Pulmonary artery endothelial cell (primary cell): ENCODE data around the gene IQSEC2. TPM values are rescaled to one million over a fixed set of nuclear protein-coding genes. Genes with fewer than 3 reads are reported as not detected.

ENCODE experiments used
- DNase-seq: peaks from one replicate; pipeline ENCODE4 v3.0.0-alpha.2; 2011; ENCODE audit warnings: low read depth, low spot score
- total RNA-seq: library from RNA; depleted of rRNA; stranded (reverse); fragments of >200 nt; gene quantifications from 2 replicates; pipeline ENCODE4 v1.2.3, GENCODE V29; 2014

IQSEC2 gene
- total RNA-seq, 1 donor from 2014 or later: 3.6 TPM

- DNase-seq: no peak
Observed at GRCh38 chrX:53305219-53305995, 24.0 kb upstream of the IQSEC2 start.

- no peak for DNase-seq
Observed at GRCh38 chrX:53303195-53303594, 21.8 kb upstream of the IQSEC2 start.

GRCh38 chrX:53300157-53300556 is 18.8 kb upstream of the IQSEC2 start:
- DNase-seq: no peak

- DNase-seq: no peak
Observed at GRCh38 chrX:53294024-53294648, 12.8 kb upstream of the IQSEC2 start.

GRCh38 chrX:53291596-53291995 is 10.2 kb upstream of the IQSEC2 start:
- no peak for DNase-seq

- no peak for DNase-seq
Observed at GRCh38 chrX:53290441-53291041, 9.2 kb upstream of the IQSEC2 start.

GRCh38 chrX:53288189-53288588 is 6.8 kb upstream of the IQSEC2 start:
- no peak for DNase-seq

GRCh38 chrX:53287493-53288138 is 6.2 kb upstream of the IQSEC2 start:
- no peak for DNase-seq

GRCh38 chrX:53286171-53286570 is 4.8 kb upstream of the IQSEC2 start:
- DNase-seq: no peak

GRCh38 chrX:53285591-53285990 is 4.2 kb upstream of the IQSEC2 start:
- DNase-seq: no peak

- no peak for DNase-seq
Observed at GRCh38 chrX:53284684-53285447, 3.5 kb upstream of the IQSEC2 start.

- no peak for DNase-seq
Observed at GRCh38 chrX:53283567-53283966, 2.2 kb upstream of the IQSEC2 start.

GRCh38 chrX:53283099-53283498 is 1.7 kb upstream of the IQSEC2 start:
- DNase-seq: no peak

GRCh38 chrX:53281963-53282695 is 745 bp upstream of the IQSEC2 start:
- no peak for DNase-seq

GRCh38 chrX:53280331-53281320 is 758 bp downstream of the IQSEC2 start:
- DNase-seq: no peak

GRCh38 chrX:53279296-53280237 is 1.8 kb downstream of the IQSEC2 start:
- DNase-seq: no peak

GRCh38 chrX:53272808-53273337 is 8.5 kb downstream of the IQSEC2 start:
- DNase-seq: no peak

GRCh38 chrX:53269536-53270107 is 11.8 kb downstream of the IQSEC2 start:
- no peak for DNase-seq
